Stimulated activated CD8-positive, alpha-beta memory T cell treated with anti-CD3 and anti-CD28 coated beads, Interleukin-12 subunit alpha, Interleukin-12 subunit beta, amount 100 ng/mL, for 1 hour (primary cell): ENCODE results near the gene KRTAP5-5.

Experiments used
- DNase-seq: peaks from one replicate; pipeline ENCODE4 v3.0.0-alpha.2; 2020; ENCODE audit warnings: low read depth

KRTAP5-5 gene

GRCh38 chr11:1679881-1680280 lies 50.3 kb downstream of the KRTAP5-5 start:
- DNase-seq: no peak
